H9 (cell line): ENCODE results near the gene BCL11B. TPM values are rescaled to one million over a fixed set of nuclear protein-coding genes. Genes with fewer than 3 reads are reported as not detected.

Experiments
- DNase-seq: peaks from one replicate; pipeline ENCODE4 v3.0.0-alpha.2; 2017
- H2AFZ ChIP-seq: one replicate; pipeline ENCODE4 v1.6.1; 2013; ENCODE audit warnings: mild to moderate bottlenecking, low read length, control low read depth, moderate library complexity
- H2AK5ac ChIP-seq: 2 replicates; pipeline ENCODE4 v1.6.1; 2013; ENCODE audit warnings: low read length, control low read depth, mixed read lengths; ENCODE audit not compliant: insufficient read length
- H2BK120ac ChIP-seq: one replicate; pipeline ENCODE4 v1.6.1; 2013; ENCODE audit warnings: low read depth, mild to moderate bottlenecking, low read length, control low read depth, inconsistent platforms; ENCODE audit not compliant: poor library complexity, severe bottlenecking
- H2BK12ac ChIP-seq: 2 replicates; pipeline ENCODE4 v1.6.1; 2013; ENCODE audit warnings: low read length, control low read depth, mixed read lengths, low read depth; ENCODE audit not compliant: insufficient read length
- H2BK15ac ChIP-seq: 2 replicates; pipeline ENCODE4 v1.6.1; 2013; ENCODE audit warnings: low read depth, low read length, control low read depth
- H2BK20ac ChIP-seq: one replicate; pipeline ENCODE4 v1.6.1; 2013; ENCODE audit warnings: low read depth, mild to moderate bottlenecking, low read length, control low read depth, inconsistent platforms; ENCODE audit not compliant: poor library complexity, severe bottlenecking
- H2BK5ac ChIP-seq: 2 replicates; pipeline ENCODE4 v1.6.1; 2013; ENCODE audit warnings: low read length, control low read depth, mixed read lengths; ENCODE audit not compliant: insufficient read length
- H3K14ac ChIP-seq: 2 replicates; pipeline ENCODE4 v1.6.1; 2013; ENCODE audit warnings: low read length, control low read depth; ENCODE audit not compliant: insufficient read depth
- H3K18ac ChIP-seq: 2 replicates; pipeline ENCODE4 v1.6.1; 2013; ENCODE audit warnings: low read depth, mild to moderate bottlenecking, mixed read lengths, low read length, control low read depth; ENCODE audit not compliant: insufficient read length
- H3K23ac ChIP-seq: 2 replicates; pipeline ENCODE4 v1.6.1; 2013; ENCODE audit warnings: low read length, control low read depth, mixed read lengths, low read depth; ENCODE audit not compliant: insufficient read length
- H3K23me2 ChIP-seq: 2 replicates; pipeline ENCODE4 v1.6.1; 2013; ENCODE audit warnings: low read depth, mild to moderate bottlenecking, mixed read lengths, low read length, control low read depth; ENCODE audit not compliant: insufficient read length, poor library complexity, severe bottlenecking
- H3K27ac ChIP-seq: 2 replicates; pipeline ENCODE4 v1.5.1; 2013; ENCODE audit warnings: low read length, control low read depth, mixed read lengths, low read depth; ENCODE audit not compliant: insufficient read length
- H3K27me3 ChIP-seq: 2 replicates; pipeline ENCODE4 v1.6.1; 2013; ENCODE audit warnings: low read length, control low read depth, inconsistent platforms; ENCODE audit not compliant: insufficient read depth
- H3K4ac ChIP-seq: 2 replicates; pipeline ENCODE4 v1.6.1; 2013; ENCODE audit warnings: low read depth, mild to moderate bottlenecking, control low read depth, inconsistent platforms, low read length, moderate library complexity
- H3K4me1 ChIP-seq: 2 replicates; pipeline ENCODE4 v1.6.1; 2013; ENCODE audit warnings: low read length, control low read depth, inconsistent platforms; ENCODE audit not compliant: insufficient read depth
- H3K4me2 ChIP-seq: 2 replicates; pipeline ENCODE4 v1.6.1; 2013; ENCODE audit warnings: low read length, control low read depth, mixed read lengths; ENCODE audit not compliant: insufficient read length, insufficient read depth
- H3K56ac ChIP-seq: 2 replicates; pipeline ENCODE4 v1.6.1; 2013; ENCODE audit warnings: low read depth, mild to moderate bottlenecking, mixed read lengths, low read length, control low read depth; ENCODE audit not compliant: insufficient read length
- H3K79me1 ChIP-seq: 2 replicates; pipeline ENCODE4 v1.6.1; 2013; ENCODE audit warnings: low read depth, mild to moderate bottlenecking, moderate library complexity, low read length, control low read depth, inconsistent platforms; ENCODE audit not compliant: insufficient read depth, poor library complexity, severe bottlenecking
- H3K79me2 ChIP-seq: 2 replicates; pipeline ENCODE4 v1.6.1; 2013; ENCODE audit warnings: low read length, control low read depth, inconsistent platforms; ENCODE audit not compliant: insufficient read depth
- H3K9ac ChIP-seq: 2 replicates; pipeline ENCODE4 v1.6.1; 2013; ENCODE audit warnings: low read length, control low read depth, mixed read lengths; ENCODE audit not compliant: insufficient read length; ENCODE audit errors: extremely low read depth
- H3K9me3 ChIP-seq: one replicate; pipeline ENCODE4 v1.6.1; 2013; ENCODE audit warnings: low read depth, low read length, inconsistent platforms; ENCODE audit not compliant: control insufficient read depth
- H3T11ph ChIP-seq: one replicate; pipeline ENCODE4 v1.6.1; 2013; ENCODE audit warnings: mild to moderate bottlenecking, low read length, control low read depth, inconsistent platforms
- H4K20me1 ChIP-seq: one replicate; pipeline ENCODE4 v1.6.1; 2013; ENCODE audit not compliant: control insufficient read depth, insufficient read length, insufficient read depth
- H4K5ac ChIP-seq: 2 replicates; pipeline ENCODE4 v1.6.1; 2013; ENCODE audit warnings: low read depth, mild to moderate bottlenecking, mixed read lengths, low read length, control low read depth; ENCODE audit not compliant: insufficient read length
- H4K8ac ChIP-seq: replicated peaks from 2 replicates; pipeline ENCODE4 v1.6.1; 2013; ENCODE audit warnings: low read length, control low read depth, mixed read lengths, low read depth; ENCODE audit not compliant: insufficient read length
- H4K91ac ChIP-seq: 2 replicates; pipeline ENCODE4 v1.6.1; 2013; ENCODE audit warnings: low read depth, mild to moderate bottlenecking, moderate library complexity, mixed read lengths, low read length, control low read depth; ENCODE audit not compliant: insufficient read length
- H3K27ac Mint-ChIP-seq, 3 experiments: 2 replicates in 2 of 3; 3 replicates in 1 of 3; pipeline ENCODE4 v1.8.0; 2020 to 2021; ENCODE audit warnings: mixed read lengths in 3 of 3, mild to moderate bottlenecking in 1 of 3, moderate library complexity in 1 of 3
- H3K27me3 Mint-ChIP-seq: 2 replicates; pipeline ENCODE4 v1.8.0; 2021; ENCODE audit warnings: low read depth, mild to moderate bottlenecking, moderate library complexity, mixed read lengths
- H3K36me3 Mint-ChIP-seq, 3 experiments: 2 replicates in 2 of 3; 3 replicates in 1 of 3; pipeline ENCODE4 v1.8.0; 2020 to 2021; ENCODE audit warnings: low read depth in 3 of 3, mixed read lengths in 3 of 3; ENCODE audit not compliant: insufficient read depth in 1 of 3
- H3K4me1 Mint-ChIP-seq, 2 experiments: 2 replicates each; pipeline ENCODE4 v1.8.0; 2020; ENCODE audit warnings: mixed read lengths in 2 of 2
- H3K4me3 Mint-ChIP-seq, 2 experiments: 2 replicates in 1 of 2; 3 replicates in 1 of 2; pipeline ENCODE4 v1.8.0; 2020 to 2021; ENCODE audit warnings: mild to moderate bottlenecking in 2 of 2, mixed read lengths in 2 of 2, moderate library complexity in 1 of 2
- H3K9me3 Mint-ChIP-seq, 2 experiments: 2 replicates in 1 of 2; 3 replicates in 1 of 2; pipeline ENCODE4 v1.8.0; 2020; ENCODE audit warnings: mild to moderate bottlenecking in 2 of 2, mixed read lengths in 2 of 2, moderate library complexity in 1 of 2
- WGBS: extraction: QIAGEN DNeasy Blood & Tissue Kit; methylation state at CpG from one replicate; pipeline ENCODE4 v1.1.7; 2013; ENCODE audit warnings: missing lambda C conversion rate, low lambda C conversion rate, mixed read lengths; ENCODE audit not compliant: insufficient read length; ENCODE audit errors: extremely low coverage; 5-methylcytosine and 5-hydroxymethylcytosine counted together
- total RNA-seq: library from RNA; stranded (reverse); gene quantifications from 2 replicates; pipeline ENCODE4 v1.2.1, GENCODE V29; 2021
- TF ChIP-seq, protein P1 (sequence below): fragments of 200-600 bp; sonication (generic); conservative IDR thresholded peaks from 3 replicates; pipeline ENCODE4 v1.8.0; 2021; ENCODE audit warnings: antibody characterized with exemption, mild to moderate bottlenecking

BCL11B gene
- total RNA-seq, 1 experiment from 2014 or later: 4.9 TPM

DNA sequence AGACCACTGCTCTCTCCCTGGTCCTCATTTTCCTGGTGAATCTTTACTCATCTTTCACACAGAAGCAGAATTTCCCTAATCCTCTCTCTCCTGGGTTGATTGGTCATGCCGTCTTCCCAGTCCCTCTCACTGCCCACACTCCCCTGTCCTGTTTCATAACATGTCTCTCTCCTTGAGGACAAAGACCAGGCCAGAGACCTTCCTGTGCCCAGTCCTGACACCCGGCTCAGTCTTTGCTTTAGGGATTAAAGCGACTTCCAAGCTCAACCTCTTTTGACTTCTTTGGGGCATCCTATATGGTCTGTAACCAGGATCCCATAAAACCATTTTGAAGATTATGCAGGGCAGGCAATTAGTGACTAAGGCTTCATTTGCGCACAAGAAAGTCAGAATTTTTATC lies 105.5 kb downstream of the BCL11B start:
- Mint-ChIP-seq H3K4me3 (no peak overlapping the region), H3K4me1 (peaks cover 9 to 12% of the 10 kb centered on the region in 2 experiments), H3K27ac (no peak overlapping the region), H3K27me3 (no peaks in the 10 kb centered on the region), H3K36me3 (no peaks in the 10 kb centered on the region; a peak in 1 of 7 replicates), H3K9me3 (no peaks in the 10 kb centered on the region)
- Histone ChIP-seq H4K20me1 (no peaks in the 10 kb centered on the region), H2BK120ac (no peak overlapping the region), H2BK12ac (no peak overlapping the region), H2AK5ac (no peak overlapping the region), H4K8ac (no peak overlapping the region), H3K79me1 (no peaks in the 10 kb centered on the region), H3K56ac (no peak overlapping the region), H3K23ac (no peak overlapping the region), H2BK15ac (no peak overlapping the region), H3K27me3 (no peaks in the 10 kb centered on the region), H3K79me2 (no peaks in the 10 kb centered on the region), H3K4me2 (no peak overlapping the region), H3K4me1 (no peaks in the 10 kb centered on the region), H3K18ac (no peak overlapping the region), H3K9me3 (no peaks in the 10 kb centered on the region), H4K91ac (no peak overlapping the region), H2AFZ (no peak overlapping the region), H3K27ac (no peak overlapping the region), H3K4ac (no peak overlapping the region), H3K14ac (no peak overlapping the region), H2BK20ac (no peak overlapping the region), H3K23me2 (no peaks in the 10 kb centered on the region), H4K5ac (no peak overlapping the region), H2BK5ac (no peak overlapping the region), H3T11ph (no peak overlapping the region), H3K9ac (no peak overlapping the region)
- no CpG with 5 or more reads among the region's 4 CpGs for WGBS
- TF ChIP-seq, protein P1, sequence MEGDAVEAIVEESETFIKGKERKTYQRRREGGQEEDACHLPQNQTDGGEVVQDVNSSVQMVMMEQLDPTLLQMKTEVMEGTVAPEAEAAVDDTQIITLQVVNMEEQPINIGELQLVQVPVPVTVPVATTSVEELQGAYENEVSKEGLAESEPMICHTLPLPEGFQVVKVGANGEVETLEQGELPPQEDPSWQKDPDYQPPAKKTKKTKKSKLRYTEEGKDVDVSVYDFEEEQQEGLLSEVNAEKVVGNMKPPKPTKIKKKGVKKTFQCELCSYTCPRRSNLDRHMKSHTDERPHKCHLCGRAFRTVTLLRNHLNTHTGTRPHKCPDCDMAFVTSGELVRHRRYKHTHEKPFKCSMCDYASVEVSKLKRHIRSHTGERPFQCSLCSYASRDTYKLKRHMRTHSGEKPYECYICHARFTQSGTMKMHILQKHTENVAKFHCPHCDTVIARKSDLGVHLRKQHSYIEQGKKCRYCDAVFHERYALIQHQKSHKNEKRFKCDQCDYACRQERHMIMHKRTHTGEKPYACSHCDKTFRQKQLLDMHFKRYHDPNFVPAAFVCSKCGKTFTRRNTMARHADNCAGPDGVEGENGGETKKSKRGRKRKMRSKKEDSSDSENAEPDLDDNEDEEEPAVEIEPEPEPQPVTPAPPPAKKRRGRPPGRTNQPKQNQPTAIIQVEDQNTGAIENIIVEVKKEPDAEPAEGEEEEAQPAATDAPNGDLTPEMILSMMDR: no peak
- DNase-seq: peak; percentile 4
